ENCODE measurements around the gene CHD5. TPM values are rescaled to one million over a fixed set of nuclear protein-coding genes. Genes with fewer than 3 reads are reported as not detected.

The CHD5 gene
- total RNA-seq, 1 experiment from 2014 or later = 0.39 TPM

DNA sequence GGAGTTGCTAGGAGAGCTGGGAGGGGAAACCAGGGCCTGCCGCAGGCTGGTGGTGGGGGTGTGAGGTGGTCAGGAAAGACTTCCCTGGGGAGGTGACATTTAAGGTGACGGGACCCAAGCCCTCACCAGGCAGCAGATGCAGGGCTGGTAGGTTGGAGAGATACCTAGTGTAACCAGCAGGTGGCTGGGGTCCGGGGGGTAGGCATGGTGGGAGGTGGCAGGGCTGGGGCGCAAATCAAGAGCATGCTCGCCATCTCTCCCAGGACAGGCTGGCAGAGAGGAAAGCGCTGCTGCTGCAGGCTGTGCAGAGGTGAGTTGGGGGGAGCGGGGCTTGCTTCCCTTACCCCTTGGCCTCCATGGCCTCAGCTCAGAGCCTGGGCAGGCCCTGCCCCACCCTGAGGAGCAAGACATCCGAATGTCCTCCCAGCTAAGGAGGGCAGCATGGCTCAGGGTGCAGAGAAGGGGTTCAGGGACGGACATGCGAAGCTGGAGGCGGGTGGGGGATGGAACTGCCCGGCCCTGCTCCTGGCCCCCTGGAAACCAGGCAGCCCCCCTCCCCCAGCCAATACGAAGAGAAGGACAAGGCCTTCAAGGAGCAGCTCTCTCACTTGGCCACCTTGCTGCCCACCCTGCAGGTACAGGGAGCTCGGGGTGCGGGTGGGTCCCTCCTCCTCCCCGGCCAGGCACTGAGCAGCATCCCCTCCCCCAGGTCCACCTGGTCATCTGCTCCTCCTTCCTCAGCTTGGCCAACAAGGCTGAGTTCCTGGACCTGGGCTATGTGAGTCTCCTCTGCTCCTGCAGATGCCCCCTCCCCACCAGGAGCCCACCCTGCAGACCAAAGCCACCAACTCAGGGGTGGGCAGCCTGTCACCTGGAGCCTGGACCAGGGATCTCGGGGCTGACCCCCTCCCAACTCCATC lies 29.8 kb upstream of the CHD5 start:
- no peak overlapping the region for H3K4me3 ChIP-seq (ENCODE audit: low read depth, low read length)
- H3K36me3 Mint-ChIP-seq (ENCODE audit: insufficient read depth, unreplicated experiment) = peaks cover 6% of the 10 kb centered on the region
- TF ChIP-seq, protein P1, sequence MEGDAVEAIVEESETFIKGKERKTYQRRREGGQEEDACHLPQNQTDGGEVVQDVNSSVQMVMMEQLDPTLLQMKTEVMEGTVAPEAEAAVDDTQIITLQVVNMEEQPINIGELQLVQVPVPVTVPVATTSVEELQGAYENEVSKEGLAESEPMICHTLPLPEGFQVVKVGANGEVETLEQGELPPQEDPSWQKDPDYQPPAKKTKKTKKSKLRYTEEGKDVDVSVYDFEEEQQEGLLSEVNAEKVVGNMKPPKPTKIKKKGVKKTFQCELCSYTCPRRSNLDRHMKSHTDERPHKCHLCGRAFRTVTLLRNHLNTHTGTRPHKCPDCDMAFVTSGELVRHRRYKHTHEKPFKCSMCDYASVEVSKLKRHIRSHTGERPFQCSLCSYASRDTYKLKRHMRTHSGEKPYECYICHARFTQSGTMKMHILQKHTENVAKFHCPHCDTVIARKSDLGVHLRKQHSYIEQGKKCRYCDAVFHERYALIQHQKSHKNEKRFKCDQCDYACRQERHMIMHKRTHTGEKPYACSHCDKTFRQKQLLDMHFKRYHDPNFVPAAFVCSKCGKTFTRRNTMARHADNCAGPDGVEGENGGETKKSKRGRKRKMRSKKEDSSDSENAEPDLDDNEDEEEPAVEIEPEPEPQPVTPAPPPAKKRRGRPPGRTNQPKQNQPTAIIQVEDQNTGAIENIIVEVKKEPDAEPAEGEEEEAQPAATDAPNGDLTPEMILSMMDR (IDR thresholded peaks at IDR 0.05; ENCODE audit: insufficient read depth in 1 of 2, low read depth in 1 of 2, low read length in 1 of 2, severe bottlenecking in 1 of 2, unreplicated experiment in 1 of 2) = peak in 1 of 2 experiments; percentile 10
- H3K27ac Mint-ChIP-seq (ENCODE audit: unreplicated experiment) = no peak overlapping the region
- no peaks in the 10 kb centered on the region for H3K4me1 Mint-ChIP-seq (ENCODE audit: low read depth, unreplicated experiment)
- no peaks in the 10 kb centered on the region for H3K27me3 Mint-ChIP-seq (ENCODE audit: insufficient read depth, unreplicated experiment)
- H3K4me1 ChIP-seq = no peaks in the 10 kb centered on the region; the same call in 1 of the 2 replicates
- intact Hi-C loops (cut with micrococcal nuclease; ENCODE audit: unreplicated experiment) = no loop called here
- no peaks in the 10 kb centered on the region for H3K27me3 ChIP-seq (replicated peaks; ENCODE audit: control insufficient read depth, insufficient read depth, low read length)
- ChIA-PET POLR2A (no interaction called here), CTCF (no interaction called here)
- no TSS peak for BruUV-seq (replicated peaks)
- no peak for DNase-seq
- H3K9me3 ChIP-seq = no peaks in the 10 kb centered on the region
- H3K9me3 Mint-ChIP-seq (ENCODE audit: unreplicated experiment) = no peaks in the 10 kb centered on the region
- H3K4me3 Mint-ChIP-seq (ENCODE audit: unreplicated experiment) = no peak overlapping the region
- no peaks in the 10 kb centered on the region for H3K36me3 ChIP-seq (ENCODE audit: control insufficient read depth, insufficient read depth, low read length)

DNA sequence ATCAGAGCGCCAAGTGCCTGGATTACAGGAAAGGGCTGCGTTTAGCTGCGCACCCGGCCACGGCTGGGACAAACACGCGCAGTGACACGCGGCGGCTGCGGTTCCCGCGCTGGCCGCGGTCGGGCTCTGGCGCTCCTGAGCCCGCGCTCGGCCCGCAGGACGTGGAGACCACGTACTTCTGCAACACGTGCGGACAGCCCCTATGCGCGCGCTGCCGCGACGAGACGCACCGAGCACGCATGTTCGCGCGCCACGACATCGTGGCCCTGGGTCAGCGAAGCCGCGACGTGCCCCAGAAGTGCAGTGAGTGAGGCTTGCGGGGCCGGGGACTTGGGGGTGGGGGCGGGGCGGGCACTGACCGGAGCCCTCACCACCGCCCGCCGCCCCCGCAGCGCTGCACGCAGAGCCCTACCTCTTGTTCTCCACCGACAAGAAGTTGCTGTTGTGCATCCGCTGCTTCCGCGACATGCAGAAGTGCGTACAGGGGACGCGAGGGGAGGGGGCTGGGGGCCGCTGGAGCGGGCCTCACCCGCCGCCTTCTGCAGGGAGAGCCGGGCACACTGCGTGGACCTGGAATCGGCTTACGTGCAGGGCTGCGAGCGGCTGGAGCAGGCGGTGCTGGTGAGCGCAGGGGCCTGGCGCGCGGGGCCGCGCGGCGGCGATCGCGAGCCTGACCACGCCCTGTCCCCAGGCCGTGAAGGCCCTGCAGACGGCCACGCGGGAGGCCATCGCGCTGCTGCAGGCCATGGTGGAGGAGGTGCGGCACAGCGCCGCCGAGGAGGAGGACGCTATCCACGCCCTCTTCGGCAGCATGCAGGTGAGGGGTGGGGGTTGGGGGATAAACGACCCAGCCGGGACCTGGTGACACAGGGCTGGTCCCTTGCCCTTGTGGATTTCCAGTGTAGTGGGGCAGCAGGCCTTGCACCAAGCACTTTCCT lies 28.9 kb upstream of the CHD5 start:
- H3K27ac Mint-ChIP-seq (ENCODE audit: unreplicated experiment) = no peak overlapping the region
- POLR2A ChIA-PET = no interaction called here

DNA sequence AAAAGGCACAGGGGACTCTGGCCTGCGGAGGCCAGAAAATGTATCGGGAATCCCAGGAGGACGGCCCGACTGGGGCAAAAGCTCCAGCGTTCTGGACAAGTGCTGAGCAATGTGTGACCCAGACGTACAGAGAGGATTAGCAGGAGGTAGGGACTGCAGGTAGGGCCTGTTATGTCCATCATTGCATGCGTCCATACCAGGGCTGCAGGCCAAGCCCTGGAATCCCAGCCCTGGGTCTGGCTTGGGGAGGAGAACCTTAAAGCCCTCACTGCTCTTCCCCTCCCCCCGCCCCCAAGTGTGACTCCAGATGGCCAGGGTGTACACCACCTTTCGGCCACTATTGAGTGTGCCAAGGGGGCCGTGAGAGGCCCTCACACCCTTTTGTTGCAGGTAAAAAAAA lies 27.8 kb upstream of the CHD5 start:
- H3K4me3 Mint-ChIP-seq (ENCODE audit: unreplicated experiment) = no peak overlapping the region
- BruUV-seq (replicated peaks) = no TSS peak
- no peak for DNase-seq

More for the DNA sequence above, 28.9 kb upstream of the CHD5 start:
- Histone ChIP-seq H3K36me3 (ENCODE audit: control insufficient read depth, insufficient read depth, low read length) (no peaks in the 10 kb centered on the region), H3K4me1 (no peaks in the 10 kb centered on the region; the same call in 1 of the 2 replicates), H3K4me3 (ENCODE audit: low read depth, low read length) (no peak overlapping the region), H3K27me3 (replicated peaks; ENCODE audit: control insufficient read depth, insufficient read depth, low read length) (no peaks in the 10 kb centered on the region), H3K9me3 (no peaks in the 10 kb centered on the region)
- Mint-ChIP-seq H3K4me3 (ENCODE audit: unreplicated experiment) (no peak overlapping the region), H3K4me1 (ENCODE audit: low read depth, unreplicated experiment) (no peaks in the 10 kb centered on the region), H3K27me3 (ENCODE audit: insufficient read depth, unreplicated experiment) (no peaks in the 10 kb centered on the region), H3K9me3 (ENCODE audit: unreplicated experiment) (no peaks in the 10 kb centered on the region), H3K36me3 (ENCODE audit: insufficient read depth, unreplicated experiment) (peaks cover 6% of the 10 kb centered on the region)
- DNase-seq = no peak
- CTCF ChIA-PET = no interaction called here
- intact Hi-C loops (cut with micrococcal nuclease; ENCODE audit: unreplicated experiment) = no loop called here
- BruUV-seq (replicated peaks) = no TSS peak
- TF ChIP-seq, protein P1 (IDR thresholded peaks at IDR 0.05; ENCODE audit: insufficient read depth in 1 of 2, low read depth in 1 of 2, low read length in 1 of 2, severe bottlenecking in 1 of 2, unreplicated experiment in 1 of 2) = no peak

More for the DNA sequence above, 27.8 kb upstream of the CHD5 start:
- H3K4me1 Mint-ChIP-seq (ENCODE audit: low read depth, unreplicated experiment) = no peaks in the 10 kb centered on the region
- intact Hi-C loops (cut with micrococcal nuclease; ENCODE audit: unreplicated experiment) = no loop called here
- Histone ChIP-seq H3K36me3 (ENCODE audit: control insufficient read depth, insufficient read depth, low read length) (no peaks in the 10 kb centered on the region), H3K9me3 (no peaks in the 10 kb centered on the region), H3K4me3 (ENCODE audit: low read depth, low read length) (no peak overlapping the region), H3K4me1 (no peaks in the 10 kb centered on the region; the same call in 1 of the 2 replicates), H3K27me3 (replicated peaks; ENCODE audit: control insufficient read depth, insufficient read depth, low read length) (no peaks in the 10 kb centered on the region)
- ChIA-PET POLR2A (no interaction called here), CTCF (no interaction called here)
- H3K36me3 Mint-ChIP-seq (ENCODE audit: insufficient read depth, unreplicated experiment) = peaks cover 6% of the 10 kb centered on the region
- H3K9me3 Mint-ChIP-seq (ENCODE audit: unreplicated experiment) = no peaks in the 10 kb centered on the region
- TF ChIP-seq, protein P1 (IDR thresholded peaks at IDR 0.05; ENCODE audit: insufficient read depth in 1 of 2, low read depth in 1 of 2, low read length in 1 of 2, severe bottlenecking in 1 of 2, unreplicated experiment in 1 of 2) = no peak
- no peaks in the 10 kb centered on the region for H3K27me3 Mint-ChIP-seq (ENCODE audit: insufficient read depth, unreplicated experiment)
- no peak overlapping the region for H3K27ac Mint-ChIP-seq (ENCODE audit: unreplicated experiment)
